ENCODE results near the gene GPD1L.
"Not testable (repeated sequence)": the region's sequence is repeated elsewhere in the genome, so short reads cannot be mapped to it uniquely, and the experiment has no call there.

The GPD1L gene

GRCh38 chr3:32181365-32181764 lies 74.9 kb downstream of the GPD1L start:
- no peak for DNase-seq (ENCODE audit: low read depth)

- DNase-seq (ENCODE audit: low read depth) = no peak
Observed at GRCh38 chr3:32181796-32182195, 75.4 kb downstream of the GPD1L start.

DNA sequence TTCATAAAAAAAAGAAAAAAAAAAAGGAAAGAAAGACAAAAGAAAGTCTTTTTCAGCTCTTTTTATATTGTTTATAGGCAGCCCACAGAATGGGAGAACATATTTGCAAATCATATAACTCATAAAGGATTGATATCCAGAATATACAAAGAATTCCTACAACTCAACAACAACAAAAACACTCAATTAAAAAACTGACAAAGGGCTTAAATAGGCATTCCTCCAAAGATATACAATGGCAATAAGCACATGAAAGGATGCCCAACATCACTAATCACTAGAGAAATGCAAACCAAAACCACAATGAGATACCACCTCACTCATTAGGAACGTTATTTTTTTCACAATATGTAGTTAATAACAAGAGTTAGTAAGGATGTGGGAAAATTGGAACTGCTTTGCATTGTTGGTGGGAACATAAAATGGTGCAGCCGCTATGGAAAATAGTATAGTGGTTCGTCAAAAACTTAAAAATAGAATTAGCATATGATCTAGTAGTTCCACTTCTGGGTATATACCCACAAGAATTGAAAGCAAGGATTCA lies 77.8 kb downstream of the GPD1L start:
- DNase-seq (ENCODE audit: low read depth) = peak; percentile 28

DNA sequence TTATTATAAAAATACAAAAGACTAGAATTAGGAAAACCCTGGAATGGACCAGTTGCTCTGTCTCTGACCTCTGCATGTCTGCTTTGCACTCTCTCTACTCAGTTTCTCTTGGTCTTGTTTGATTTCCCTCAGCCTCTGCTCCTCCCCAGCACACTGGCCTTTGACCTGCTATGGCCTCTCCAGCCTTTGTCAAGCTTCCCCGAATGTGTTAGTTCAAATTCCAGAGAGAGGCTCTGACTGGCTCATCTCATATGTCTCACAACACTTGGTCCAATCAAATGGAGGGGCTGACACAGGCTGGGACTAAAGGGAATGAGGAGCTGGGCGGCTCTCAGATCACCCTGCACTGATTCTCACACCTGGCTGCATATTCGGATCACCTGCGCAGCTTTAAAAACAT lies 79.7 kb downstream of the GPD1L start:
- no peak for DNase-seq (ENCODE audit: low read depth)

DNA sequence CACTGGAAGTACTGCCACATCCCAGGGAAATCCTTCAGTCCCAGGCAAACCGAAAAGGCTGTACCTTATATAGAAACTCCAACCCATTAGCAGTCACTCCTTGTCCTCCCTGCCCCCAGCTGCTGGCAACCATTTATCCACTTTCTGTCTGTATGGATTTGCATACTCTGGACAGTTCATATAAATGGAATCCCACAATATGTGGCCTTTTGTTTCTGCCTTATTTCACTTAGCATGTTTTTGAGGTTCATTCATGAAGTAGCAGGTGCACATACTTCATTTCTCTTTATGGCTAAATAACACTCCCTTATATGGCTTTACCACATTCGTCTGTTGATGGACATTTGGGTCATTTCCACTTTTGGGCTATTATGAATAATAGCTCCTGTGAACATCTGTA lies 80.5 kb downstream of the GPD1L start:
- DNase-seq (ENCODE audit: low read depth) = no peak

GRCh38 chr3:32189693-32190092 lies 83.3 kb downstream of the GPD1L start:
- no peak for DNase-seq (ENCODE audit: low read depth)

- not testable (repeated sequence) for DNase-seq (ENCODE audit: low read depth)
Observed at GRCh38 chr3:32190556-32190955, 84.1 kb downstream of the GPD1L start.

DNA sequence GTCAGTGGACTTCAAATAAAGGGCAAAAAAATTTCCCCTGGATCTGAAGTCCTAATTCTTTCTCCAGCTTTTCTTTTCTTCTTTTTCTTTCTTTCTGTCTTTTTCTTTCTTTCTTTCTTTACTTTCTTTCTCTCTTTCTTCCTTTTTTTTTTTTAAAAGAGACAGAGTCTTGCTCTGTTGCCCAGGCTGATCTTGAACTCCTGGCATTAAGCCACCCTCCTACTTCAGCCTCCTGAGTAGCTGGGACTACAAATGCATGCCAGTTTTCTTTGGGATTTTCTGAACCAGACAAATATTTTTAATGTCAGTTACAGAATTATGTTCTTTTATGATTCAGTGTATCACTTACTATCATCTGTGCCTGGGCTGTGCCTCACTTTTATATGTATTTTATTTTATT lies 86.7 kb downstream of the GPD1L start:
- DNase-seq (ENCODE audit: low read depth) = no peak

DNA sequence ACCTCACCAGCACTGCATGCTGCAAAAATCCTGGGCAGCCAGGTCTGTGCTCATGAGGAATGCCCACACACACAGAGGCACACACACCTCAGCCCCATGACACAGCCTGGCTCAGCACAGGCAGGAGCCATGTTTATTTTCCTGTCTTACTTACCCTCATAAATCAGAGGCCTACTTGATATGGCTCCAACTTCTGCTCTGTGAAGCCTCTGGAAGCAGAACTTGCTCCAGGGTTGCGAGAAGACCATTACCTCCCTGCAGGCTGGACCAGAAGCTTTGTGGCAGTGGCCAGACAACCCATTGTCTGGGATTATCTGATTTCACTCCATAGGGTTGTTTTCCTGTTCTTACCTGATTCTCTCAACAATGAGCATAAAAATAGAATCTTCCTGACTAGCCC lies 88.2 kb downstream of the GPD1L start:
- DNase-seq (ENCODE audit: low read depth) = no peak

- no peak for DNase-seq (ENCODE audit: low read depth)
Observed at GRCh38 chr3:32195995-32196540, 89.6 kb downstream of the GPD1L start.

GRCh38 chr3:32197991-32198390 lies 91.6 kb downstream of the GPD1L start:
- no peak for DNase-seq (ENCODE audit: low read depth)

GRCh38 chr3:32198714-32199113 lies 92.3 kb downstream of the GPD1L start:
- DNase-seq (ENCODE audit: low read depth) = no peak

- DNase-seq (ENCODE audit: low read depth) = no peak
Observed at GRCh38 chr3:32200490-32200889, 94.1 kb downstream of the GPD1L start.

DNA sequence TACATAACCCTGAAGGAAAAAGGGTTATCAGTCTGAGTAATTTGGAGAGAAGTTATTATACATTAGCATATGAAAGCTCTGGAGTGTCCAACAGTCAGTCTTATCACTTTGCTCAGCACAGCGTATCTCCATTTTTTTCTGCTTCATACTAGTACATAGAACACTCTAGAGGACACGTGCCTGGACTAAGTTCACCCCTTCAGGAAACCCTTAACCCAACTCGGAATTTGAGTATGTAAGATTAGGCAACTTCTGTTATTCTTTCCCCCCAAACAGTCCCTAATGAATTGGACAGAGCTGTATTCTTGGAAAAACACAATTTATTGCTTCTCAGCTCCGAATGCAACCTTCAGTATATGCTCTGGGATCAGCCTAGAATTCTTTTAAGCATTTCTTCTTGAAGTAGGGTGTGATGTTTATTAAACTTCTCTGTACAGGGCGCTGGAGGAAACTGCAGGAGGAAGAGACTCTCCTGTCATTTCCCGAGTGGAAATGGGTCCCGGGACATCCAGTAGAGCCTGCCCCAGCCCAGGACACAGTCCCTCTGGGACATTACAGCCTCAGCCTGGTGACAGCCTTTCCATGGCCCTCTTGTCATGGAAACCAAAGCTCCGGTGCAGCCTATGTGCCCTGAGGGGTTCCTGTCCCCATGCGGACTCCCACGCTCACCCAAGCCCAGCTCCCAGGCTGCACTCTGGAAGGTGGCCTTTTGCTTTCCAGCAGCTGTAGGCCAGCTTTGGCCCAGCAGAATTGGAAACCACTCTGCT lies 94.8 kb downstream of the GPD1L start:
- DNase-seq (ENCODE audit: low read depth) = no peak

DNA sequence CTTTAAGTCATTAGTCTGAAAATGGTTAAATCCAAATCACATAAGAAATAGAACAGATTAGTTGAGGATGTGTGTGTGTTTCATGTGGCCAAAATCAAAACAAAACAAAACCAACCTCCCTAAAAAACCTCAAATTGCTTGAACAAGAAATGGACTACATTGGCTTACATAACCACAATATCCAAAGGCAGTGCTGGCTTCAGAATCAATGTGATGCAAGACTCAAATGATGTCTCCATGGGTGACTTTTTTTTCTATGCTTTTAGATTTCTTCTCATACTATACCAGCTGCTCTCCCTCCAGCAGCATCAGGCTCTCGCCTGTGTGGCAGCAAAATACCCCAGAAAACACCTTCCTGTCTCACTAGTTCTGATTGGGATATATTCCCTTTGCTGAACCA lies 96.1 kb downstream of the GPD1L start:
- DNase-seq (ENCODE audit: low read depth) = no peak

GRCh38 chr3:32203854-32204253 lies 97.4 kb downstream of the GPD1L start:
- peak; percentile 41 for DNase-seq (ENCODE audit: low read depth)

GRCh38 chr3:32208447-32208846 lies 102.0 kb downstream of the GPD1L start:
- DNase-seq (ENCODE audit: low read depth) = no peak

- DNase-seq (ENCODE audit: low read depth) = no peak
Observed at GRCh38 chr3:32215185-32215584, 108.8 kb downstream of the GPD1L start.

DNA sequence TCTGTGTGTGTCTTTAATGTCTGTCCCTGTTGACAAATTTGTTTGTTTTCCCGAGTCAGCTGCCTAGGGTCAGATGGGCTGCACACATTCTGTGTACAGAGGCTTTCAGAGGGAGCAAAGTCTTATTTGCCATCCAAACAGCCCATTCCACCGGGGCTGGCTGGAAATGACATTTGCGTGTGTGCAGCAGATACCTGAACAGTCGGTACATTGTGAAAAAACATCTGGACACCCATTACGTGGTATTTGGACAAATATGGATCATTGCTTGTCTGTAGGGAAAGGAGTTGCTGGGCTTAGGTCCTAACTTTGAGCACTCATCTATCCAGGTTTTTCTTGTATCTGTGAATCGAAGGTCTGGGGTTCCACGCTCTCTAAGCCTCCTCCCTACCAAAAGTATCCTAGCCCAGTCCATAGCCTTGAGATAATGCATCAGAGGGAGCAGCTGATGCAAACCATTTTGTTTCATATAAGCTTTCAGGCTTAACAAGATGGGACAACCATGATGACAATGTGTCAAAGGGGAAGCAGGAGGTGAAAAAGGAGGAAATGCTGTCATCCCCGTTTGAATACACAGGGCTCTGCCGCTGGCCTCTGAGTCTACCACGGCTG lies 109.9 kb downstream of the GPD1L start:
- DNase-seq (ENCODE audit: low read depth) = no peak

DNA sequence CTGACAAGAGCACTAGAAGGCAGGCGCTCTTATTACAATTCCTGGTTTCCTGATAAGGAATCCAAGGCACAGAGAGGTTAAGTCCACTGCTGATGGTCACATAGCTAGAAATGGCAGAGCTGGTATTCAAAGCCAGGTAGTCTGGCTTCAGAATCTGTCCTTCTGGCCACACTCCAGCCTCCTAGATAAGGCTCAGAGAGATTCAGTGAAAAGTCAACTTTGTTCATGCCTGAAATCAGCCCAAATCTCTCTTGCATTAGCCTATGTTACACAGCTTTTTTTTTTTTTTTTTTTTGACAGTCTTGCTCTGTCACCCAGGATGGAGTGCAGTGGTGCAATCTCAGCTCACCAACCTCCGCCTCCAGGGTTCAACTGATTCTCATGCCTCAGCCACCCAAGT lies 110.9 kb downstream of the GPD1L start:
- no peak for DNase-seq (ENCODE audit: low read depth)
